Measurements from ENCODE around the gene CWH43. TPM values are rescaled to one million over a fixed set of nuclear protein-coding genes. Genes with fewer than 3 reads are reported as not detected.

The CWH43 gene
- total and polyA plus RNA-seq, 2 donors (not counting 1 experiment from before 2014, with no cell fraction given), result not detected

- H3K27ac Mint-ChIP-seq, result no peak overlapping the region
- POLR2A ChIA-PET, result no interaction called here
- TF ChIP-seq CTCF (IDR thresholded peaks at IDR 0.05) (no peak), EZH2 (IDR thresholded peaks at IDR 0.05; ENCODE audit: borderline replicate concordance, insufficient read depth, low read depth, low read length, poor library complexity, severe bottlenecking) (no peak)
Observed at GRCh38 chr4:48943387-48943786, 42.7 kb upstream of the CWH43 start.

GRCh38 chr4:48944252-48944651 is 41.8 kb upstream of the CWH43 start:
- H3K27me3 ChIP-seq (replicated peaks in 1 of 4; ENCODE audit: control extremely low read depth in 1 of 4, control insufficient read depth in 3 of 4, insufficient read depth in 4 of 4, low read length in 3 of 4), result peaks cover 0 to 15% (median 2%) of the 10 kb centered on the region in 4 experiments
- H4K20me1 ChIP-seq (ENCODE audit: control insufficient read depth, insufficient read depth, low read length, poor library complexity, severe bottlenecking), result no peaks in the 10 kb centered on the region
- WGBS (ENCODE audit: insufficient coverage), result 79% methylated on average over 3 of the region's 8 CpGs
- H3K27me3 Mint-ChIP-seq, result peaks cover 30% of the 10 kb centered on the region
- no peak for ATAC-seq (ENCODE audit: low read depth)
- no peak overlapping the region for H3K27ac Mint-ChIP-seq
- H3K9me3 Mint-ChIP-seq (ENCODE audit: insufficient read depth), result no peaks in the 10 kb centered on the region
- no peaks in the 10 kb centered on the region for H3K9me3 ChIP-seq (ENCODE audit: control extremely low read depth in 1 of 3, control insufficient read depth in 2 of 3, insufficient read depth in 1 of 3, low read length in 2 of 3)
- intact Hi-C loops (cut with micrococcal nuclease), result no loop called here
- no peaks in the 10 kb centered on the region for H3K4me1 Mint-ChIP-seq
- H3K4me2 ChIP-seq (replicated peaks; ENCODE audit: low read depth, low read length, poor library complexity, severe bottlenecking), result no peak overlapping the region
- H3K4me3 Mint-ChIP-seq, result no peak overlapping the region
- no peaks in the 10 kb centered on the region for H3K79me2 ChIP-seq (ENCODE audit: control insufficient read depth, insufficient read depth, low read length)
- TF ChIP-seq EZH2 (IDR thresholded peaks at IDR 0.05; ENCODE audit: borderline replicate concordance, insufficient read depth, low read depth, low read length, poor library complexity, severe bottlenecking) (no peak), CTCF (IDR thresholded peaks at IDR 0.05) (no peak)
- no peak overlapping the region for H3K27ac ChIP-seq (ENCODE audit: low read length in 2 of 2)
- ChIA-PET CTCF (interaction anchor here (0.6 to 1.2 kb wide), 3 partner anchors 10 to 666 kb away, joined by 3 read pairs; no protein-coding TSS in a partner anchor), POLR2A (no interaction called here)
- no peak overlapping the region for H3K4me3 ChIP-seq (ENCODE audit: control extremely low read depth in 1 of 5, extremely low read depth in 1 of 5, insufficient read depth in 1 of 5, low read depth in 2 of 5, low read length in 4 of 5)
- H2AFZ ChIP-seq (ENCODE audit: insufficient read depth, low read depth, low read length, poor library complexity, severe bottlenecking), result no peak overlapping the region
- no peaks in the 10 kb centered on the region for H3K4me1 ChIP-seq (ENCODE audit: control insufficient read depth in 2 of 2, insufficient read depth in 2 of 2, low read length in 2 of 2)
- no peaks in the 10 kb centered on the region for H3K36me3 ChIP-seq (replicated peaks in 1 of 2; ENCODE audit: control extremely low read depth in 1 of 2, control insufficient read depth in 1 of 2, extremely low read depth in 1 of 2, insufficient read depth in 2 of 2, low read length in 1 of 2)
- H3K9ac ChIP-seq (ENCODE audit: low read length), result no peak overlapping the region
- DNase-seq, result no peak

More at GRCh38 chr4:48943387-48943786, 42.7 kb upstream of the CWH43 start:
- Mint-ChIP-seq H3K4me3 (no peak overlapping the region), H3K4me1 (no peaks in the 10 kb centered on the region), H3K9me3 (ENCODE audit: insufficient read depth) (no peaks in the 10 kb centered on the region), H3K27me3 (peaks cover 29% of the 10 kb centered on the region)
- Histone ChIP-seq H3K36me3 (replicated peaks in 1 of 2; ENCODE audit: control extremely low read depth in 1 of 2, control insufficient read depth in 1 of 2, extremely low read depth in 1 of 2, insufficient read depth in 2 of 2, low read length in 1 of 2) (no peaks in the 10 kb centered on the region), H3K4me1 (ENCODE audit: control insufficient read depth in 2 of 2, insufficient read depth in 2 of 2, low read length in 2 of 2) (no peaks in the 10 kb centered on the region), H3K27me3 (replicated peaks in 1 of 4; ENCODE audit: control extremely low read depth in 1 of 4, control insufficient read depth in 3 of 4, insufficient read depth in 4 of 4, low read length in 3 of 4) (peaks cover 0 to 15% (median 2%) of the 10 kb centered on the region in 4 experiments), H4K20me1 (ENCODE audit: control insufficient read depth, insufficient read depth, low read length, poor library complexity, severe bottlenecking) (no peaks in the 10 kb centered on the region), H3K9me3 (ENCODE audit: control extremely low read depth in 1 of 3, control insufficient read depth in 2 of 3, insufficient read depth in 1 of 3, low read length in 2 of 3) (peaks cover 0 to 3% (median 0%) of the 10 kb centered on the region in 3 donors), H3K79me2 (ENCODE audit: control insufficient read depth, insufficient read depth, low read length) (no peaks in the 10 kb centered on the region), H3K9ac (ENCODE audit: low read length) (no peak overlapping the region), H3K27ac (ENCODE audit: low read length in 2 of 2) (no peak overlapping the region), H2AFZ (ENCODE audit: insufficient read depth, low read depth, low read length, poor library complexity, severe bottlenecking) (no peak overlapping the region), H3K4me2 (replicated peaks; ENCODE audit: low read depth, low read length, poor library complexity, severe bottlenecking) (no peak overlapping the region), H3K4me3 (ENCODE audit: control extremely low read depth in 1 of 5, extremely low read depth in 1 of 5, insufficient read depth in 1 of 5, low read depth in 2 of 5, low read length in 4 of 5) (no peak overlapping the region)
- DNase-seq, result no peak
- CTCF ChIA-PET, result no interaction called here
- intact Hi-C loops (cut with micrococcal nuclease), result no loop called here
- no peak for ATAC-seq (ENCODE audit: low read depth)
- 83% methylated on average over 1 of the region's 1 CpG for WGBS (ENCODE audit: insufficient coverage)
